NCI-H1436 treated with DMSO at 0.1 percent for 48 hours (cell line): ENCODE measurements around the gene ZNF212.
A peak's percentile ranks its signal among the peaks of the same experiment; 100 is the strongest.
"Not testable (repeated sequence)": the region's sequence is repeated elsewhere in the genome, so short reads cannot be mapped to it uniquely, and the experiment has no call there.

Source experiments
- DNase-seq: peaks from one replicate; lab custom pipeline; 2025; lab: John Stamatoyannopoulos, UW

The ZNF212 gene

GRCh38 chr7:149252378-149252777 is 12.9 kb downstream of the ZNF212 start:
- no peak for DNase-seq

GRCh38 chr7:149253665-149254064 is 14.2 kb downstream of the ZNF212 start:
- DNase-seq: no peak

GRCh38 chr7:149254181-149254858 is 14.9 kb downstream of the ZNF212 start:
- DNase-seq: no peak

- no peak for DNase-seq
Observed at GRCh38 chr7:149255174-149255573, 15.7 kb downstream of the ZNF212 start.

GRCh38 chr7:149256568-149256967 is 17.1 kb downstream of the ZNF212 start:
- no peak for DNase-seq

- no peak for DNase-seq
Observed at GRCh38 chr7:149257146-149257545, 17.7 kb downstream of the ZNF212 start.

GRCh38 chr7:149261316-149261828 is 21.9 kb downstream of the ZNF212 start:
- no peak for DNase-seq

GRCh38 chr7:149261829-149262617 is 22.6 kb downstream of the ZNF212 start, which contains the start of gene ZNF783:
TSS of gene ZNF783 (plus strand) at chr7:149262196. CDS start at chr7:149262334, 138 bp downstream.
- peak; percentile 23 for DNase-seq

GRCh38 chr7:149266451-149266850 is 27.0 kb downstream of the ZNF212 start:
- no peak for DNase-seq

- no peak for DNase-seq
Observed at GRCh38 chr7:149267733-149268132, 28.3 kb downstream of the ZNF212 start.

GRCh38 chr7:149274424-149274823 is 35.0 kb downstream of the ZNF212 start:
- not testable (repeated sequence) for DNase-seq

- DNase-seq: no peak
Observed at GRCh38 chr7:149277871-149278270, 38.4 kb downstream of the ZNF212 start.

GRCh38 chr7:149278396-149278795 is 38.9 kb downstream of the ZNF212 start:
- DNase-seq: no peak

- DNase-seq: no peak
Observed at GRCh38 chr7:149279111-149279743, 39.8 kb downstream of the ZNF212 start.

GRCh38 chr7:149280151-149280550 is 40.7 kb downstream of the ZNF212 start:
- no peak for DNase-seq

- DNase-seq: no peak
Observed at GRCh38 chr7:149280661-149281507, 41.4 kb downstream of the ZNF212 start.

- no peak for DNase-seq
Observed at GRCh38 chr7:149281508-149282330, 42.3 kb downstream of the ZNF212 start.

GRCh38 chr7:149282331-149282655 is 42.8 kb downstream of the ZNF212 start:
- no peak for DNase-seq

GRCh38 chr7:149283321-149283720 is 43.9 kb downstream of the ZNF212 start:
- DNase-seq: no peak

GRCh38 chr7:149284343-149284742 is 44.9 kb downstream of the ZNF212 start:
- no peak for DNase-seq
